T-cell (primary cell): Measurements from ENCODE around the gene GYG1. TPM values are rescaled to one million over a fixed set of nuclear protein-coding genes. Genes with fewer than 3 reads are reported as not detected.

ENCODE experiments used
- ATAC-seq, 4 experiments: fragments of 200-7000 bp in 3 of 4; fragments of 150-1000 bp in 1 of 4; cut with Tn5 transposase; replicated peaks in 1 of 4; 1 replicate in 3 of 4; 2 replicates in 1 of 4; pipeline ENCODE4 v1.10.0; 2021; ENCODE audit warnings: moderate library complexity in 3 of 4, mild to moderate bottlenecking in 2 of 4, moderate number of reproducible peaks in 1 of 4
- CTCF ChIA-PET, 2 donors: fragments of 300-600 bp; sonication (Branson Sonifier 250); formaldehyde crosslinking; loops; one replicate each; lab custom pipeline; 2022; ENCODE audit warnings: antibody characterized with exemption in 2 of 2; lab: Charles Lee
- POLR2A ChIA-PET, 2 donors: fragments of 300-600 bp; sonication (Branson Sonifier 250); formaldehyde crosslinking; loops; one replicate each; lab custom pipeline; 2022; ENCODE audit warnings: antibody characterized with exemption in 2 of 2; lab: Charles Lee
- DNase-seq, 35 experiments: peaks; one replicate each; pipeline versions ENCODE4 v3.0.0 to v3.0.0-alpha.2; 2013 to 2023
- H3K27ac ChIP-seq: one replicate; pipeline ENCODE4 v1.5.1; 2013; ENCODE audit warnings: low read length
- H3K27me3 ChIP-seq, 2 experiments: replicated peaks in 1 of 2; 1 replicate in 1 of 2; 2 replicates in 1 of 2; pipeline versions ENCODE4 v1.6.1 to v1.7.0; 2013; ENCODE audit warnings: low read length in 1 of 2, mixed read lengths in 1 of 2; ENCODE audit not compliant: control insufficient read depth in 2 of 2, insufficient read depth in 2 of 2; ENCODE audit errors: extremely low read depth in 1 of 2
- H3K36me3 ChIP-seq, 2 donors: 1 replicate in 1 of 2; 2 replicates in 1 of 2; pipeline versions ENCODE4 v1.6.1 to v1.7.0; 2013; ENCODE audit warnings: low read length in 1 of 2; ENCODE audit not compliant: control insufficient read depth in 2 of 2, insufficient read depth in 1 of 2; ENCODE audit errors: extremely low read depth in 1 of 2
- H3K4me1 ChIP-seq, 2 experiments: 1 replicate in 1 of 2; 2 replicates in 1 of 2; pipeline versions ENCODE4 v1.6.1 to v1.7.0; 2013; ENCODE audit warnings: low read length in 2 of 2, mixed read lengths in 1 of 2; ENCODE audit not compliant: insufficient read depth in 2 of 2, control insufficient read depth in 1 of 2; ENCODE audit errors: extremely low read depth in 1 of 2
- H3K4me3 ChIP-seq, 2 donors: 1 replicate in 1 of 2; 2 replicates in 1 of 2; pipeline versions ENCODE4 v1.5.1 to v1.7.0; 2013; ENCODE audit warnings: mild to moderate bottlenecking in 2 of 2, low read length in 1 of 2, moderate library complexity in 1 of 2; ENCODE audit not compliant: control insufficient read depth in 1 of 2; ENCODE audit errors: extremely low read depth in 1 of 2
- H3K9me3 ChIP-seq: 2 replicates; pipeline ENCODE4 v1.7.0; 2013
- H3K27ac Mint-ChIP-seq, 2 donors: one replicate each; pipeline ENCODE4 v1.8.0; 2020 to 2021; ENCODE audit warnings: mild to moderate bottlenecking in 2 of 2, mixed read lengths in 2 of 2
- H3K27me3 Mint-ChIP-seq, 2 donors: one replicate each; pipeline ENCODE4 v1.8.0; 2021 to 2022; ENCODE audit warnings: mixed read lengths in 2 of 2
- H3K36me3 Mint-ChIP-seq: one replicate; pipeline ENCODE4 v1.8.0; 2021; ENCODE audit warnings: mixed read lengths
- H3K4me1 Mint-ChIP-seq, 3 donors: one replicate each; pipeline ENCODE4 v1.8.0; 2020 to 2022; ENCODE audit warnings: mixed read lengths in 3 of 3, mild to moderate bottlenecking in 1 of 3
- H3K4me3 Mint-ChIP-seq, 3 donors: one replicate each; pipeline ENCODE4 v1.8.0; 2020 to 2022; ENCODE audit warnings: mild to moderate bottlenecking in 3 of 3, mixed read lengths in 3 of 3, moderate library complexity in 3 of 3
- H3K9me3 Mint-ChIP-seq, 3 donors: one replicate each; pipeline ENCODE4 v1.8.0; 2020 to 2022; ENCODE audit warnings: mixed read lengths in 3 of 3
- WGBS: methylation state at CpG from one replicate; pipeline ENCODE4 v1.1.5; 2013; ENCODE audit warnings: missing lambda C conversion rate; ENCODE audit not compliant: insufficient coverage; 5-methylcytosine and 5-hydroxymethylcytosine counted together
- total RNA-seq, 35 experiments: library from RNA in 6 of 35; stranded (reverse) in 6 of 35; fragments of 120-200 nt in 1 of 35; gene quantifications; one replicate each; pipeline versions ENCODE4 v1.2.1 to v1.2.4 and lab custom pipeline; 2013 to 2026

The GYG1 gene
- total RNA-seq, 5 donors from 2014 or later (not counting 1 experiment from before 2014, with no cell fraction given), result 16.3 to 30.4 (median 25.7) TPM

- no peak overlapping the region for H3K27ac ChIP-seq
- Mint-ChIP-seq H3K9me3 (no peaks in the 10 kb centered on the region), H3K27me3 (no peaks in the 10 kb centered on the region), H3K36me3 (no peaks in the 10 kb centered on the region), H3K4me1 (no peaks in the 10 kb centered on the region), H3K27ac (no peak overlapping the region), H3K4me3 (no peak overlapping the region)
- H3K4me1 ChIP-seq, result no peaks in the 10 kb centered on the region
- no peak overlapping the region for H3K4me3 ChIP-seq
- ATAC-seq, result no peak
- H3K27me3 ChIP-seq, result peaks cover 0 to 2% of the 10 kb centered on the region in 2 experiments
- no peaks in the 10 kb centered on the region for H3K9me3 ChIP-seq
- H3K36me3 ChIP-seq, result no peaks in the 10 kb centered on the region
- 100% methylated on average over 1 of the region's 4 CpGs for WGBS
- ChIA-PET POLR2A (interaction anchor here in 1 of 2 donors (0.5 kb wide), 1 partner anchor 323 kb away, joined by 5 read pairs; no protein-coding TSS in a partner anchor), CTCF (interaction anchor here in 1 of 2 donors (0.9 kb wide), 1 partner anchor 12 kb away, joined by 3 read pairs; no protein-coding TSS in a partner anchor)
- DNase-seq, result no peak
Observed at GRCh38 chr3:148951599-148952361, 39.6 kb upstream of the GYG1 start.

GRCh38 chr3:148953094-148953493 is 38.2 kb upstream of the GYG1 start:
- no peaks in the 10 kb centered on the region for H3K36me3 ChIP-seq
- H3K4me1 ChIP-seq, result peaks cover 0 to 3% of the 10 kb centered on the region in 2 experiments
- no peak overlapping the region for H3K27ac Mint-ChIP-seq
- H3K27me3 ChIP-seq, result peaks cover 0 to 2% of the 10 kb centered on the region in 2 experiments
- no peak for ATAC-seq
- peaks cover 5 to 9% (median 7%) of the 10 kb centered on the region in 3 donors for H3K4me1 Mint-ChIP-seq
- no peak for DNase-seq
- H3K4me3 ChIP-seq, result no peak overlapping the region
- no peaks in the 10 kb centered on the region for H3K9me3 ChIP-seq
- no peaks in the 10 kb centered on the region for H3K9me3 Mint-ChIP-seq
- H3K27ac ChIP-seq, result no peak overlapping the region
- CTCF ChIA-PET, result interaction anchor here (0.7 to 1.9 kb wide), 8 partner anchors 10 to 324 kb away, joined by 3 to 11 read pairs (median 5); no protein-coding TSS in a partner anchor
- no peak overlapping the region for H3K4me3 Mint-ChIP-seq
- POLR2A ChIA-PET, result interaction anchor here in 1 of 2 donors (0.7 kb wide), 1 partner anchor 44 kb away, joined by 4 read pairs; no protein-coding TSS in a partner anchor
- no peaks in the 10 kb centered on the region for H3K36me3 Mint-ChIP-seq
- H3K27me3 Mint-ChIP-seq, result peaks cover 0 to 5% of the 10 kb centered on the region in 2 donors

GRCh38 chr3:148954981-148955380 is 36.4 kb upstream of the GYG1 start:
- no peak overlapping the region for H3K4me3 Mint-ChIP-seq

GRCh38 chr3:148955544-148956346 is 35.6 kb upstream of the GYG1 start:
- Histone ChIP-seq H3K4me1 (peaks cover 0 to 3% of the 10 kb centered on the region in 2 experiments), H3K4me3 (no peak overlapping the region), H3K27me3 (peaks cover 0 to 2% of the 10 kb centered on the region in 2 experiments), H3K27ac (no peak overlapping the region), H3K36me3 (no peaks in the 10 kb centered on the region), H3K9me3 (no peaks in the 10 kb centered on the region)
- H3K27me3 Mint-ChIP-seq, result peaks cover 0 to 5% of the 10 kb centered on the region in 2 donors
- ChIA-PET POLR2A (interaction anchor here (0.5 to 0.7 kb wide), 4 partner anchors 73 to 324 kb away, joined by 3 to 15 read pairs (median 6); no protein-coding TSS in a partner anchor), CTCF (interaction anchor here (0.5 to 2.4 kb wide), 33 partner anchors 10 to 1018 kb away, joined by 3 to 21 read pairs (median 4); partner anchors contain the start of gene HPS3 (in 1 of the 2))
- no peak overlapping the region for H3K4me3 Mint-ChIP-seq
- no peak for ATAC-seq
- peaks cover 5 to 9% (median 7%) of the 10 kb centered on the region in 3 donors for H3K4me1 Mint-ChIP-seq
- no peaks in the 10 kb centered on the region for H3K36me3 Mint-ChIP-seq
- H3K9me3 Mint-ChIP-seq, result no peaks in the 10 kb centered on the region
- no peak overlapping the region for H3K27ac Mint-ChIP-seq
- 86% methylated on average over 7 of the region's 12 CpGs for WGBS
- peak in 15 of 35 experiments; percentile 5 to 62 (median 17) for DNase-seq

More at GRCh38 chr3:148954981-148955380, 36.4 kb upstream of the GYG1 start:
- Mint-ChIP-seq H3K27me3 (peaks cover 0 to 5% of the 10 kb centered on the region in 2 donors), H3K27ac (no peak overlapping the region), H3K9me3 (no peaks in the 10 kb centered on the region), H3K4me1 (peaks cover 5 to 9% (median 7%) of the 10 kb centered on the region in 3 donors), H3K36me3 (no peaks in the 10 kb centered on the region)
- CTCF ChIA-PET, result interaction anchor here (0.6 to 2.4 kb wide), 27 partner anchors 9 to 1018 kb away, joined by 3 to 21 read pairs (median 4); partner anchors contain the start of gene HPS3 (in 1 of the 2)
- 80% methylated on average over 1 of the region's 4 CpGs for WGBS
- no peak overlapping the region for H3K4me3 ChIP-seq
- H3K27ac ChIP-seq, result no peak overlapping the region
- no peaks in the 10 kb centered on the region for H3K36me3 ChIP-seq
- no peak for DNase-seq
- ATAC-seq, result no peak
- no peaks in the 10 kb centered on the region for H3K9me3 ChIP-seq
- peaks cover 0 to 3% of the 10 kb centered on the region in 2 experiments for H3K4me1 ChIP-seq
- H3K27me3 ChIP-seq, result peaks cover 0 to 2% of the 10 kb centered on the region in 2 experiments
- POLR2A ChIA-PET, result interaction anchor here (0.5 to 0.7 kb wide), 3 partner anchors 73 to 325 kb away, joined by 3 to 15 read pairs (median 4); no protein-coding TSS in a partner anchor

GRCh38 chr3:148957586-148957985 is 33.8 kb upstream of the GYG1 start:
- Mint-ChIP-seq H3K27ac (no peak overlapping the region), H3K27me3 (peaks cover 0 to 10% of the 10 kb centered on the region in 2 donors), H3K36me3 (no peaks in the 10 kb centered on the region), H3K4me1 (peaks cover 5 to 9% (median 7%) of the 10 kb centered on the region in 3 donors), H3K9me3 (no peaks in the 10 kb centered on the region), H3K4me3 (no peak overlapping the region)
- H3K4me1 ChIP-seq, result peaks cover 0 to 3% of the 10 kb centered on the region in 2 experiments
- CTCF ChIA-PET, result interaction anchor here (0.8 to 1.3 kb wide), 3 partner anchors 14 to 320 kb away, joined by 3 to 4 read pairs (median 3); no protein-coding TSS in a partner anchor
- ATAC-seq (peak in 1 of 4 experiments; percentile 38), DNase-seq (peak in 1 of 35 experiments; percentile 14)
- WGBS, result no CpG with 5 or more reads among the region's 2 CpGs
- H3K36me3 ChIP-seq, result no peaks in the 10 kb centered on the region
- H3K27ac ChIP-seq, result no peak overlapping the region
- peaks cover 0 to 2% of the 10 kb centered on the region in 2 experiments for H3K27me3 ChIP-seq
- POLR2A ChIA-PET, result no interaction called here
- no peak overlapping the region for H3K4me3 ChIP-seq
- H3K9me3 ChIP-seq, result no peaks in the 10 kb centered on the region
